H1 (cell line): Measurements from ENCODE around the gene MDK. TPM values are rescaled to one million over a fixed set of nuclear protein-coding genes. Genes with fewer than 3 reads are reported as not detected.

Experiments
- BCL11A ChIP-seq, 2 experiments: IDR thresholded peaks; one replicate each; pipeline ENCODE4 v1.6.1; 2011; ENCODE audit warnings: low read depth in 2 of 2, low read length in 2 of 2, mild to moderate bottlenecking in 2 of 2
- CHD7 ChIP-seq: fragments of 300-600 bp; sonication (generic); IDR thresholded peaks from 2 replicates; pipeline ENCODE4 v1.7.1; 2012; ENCODE audit warnings: low read length, moderate library complexity, mild to moderate bottlenecking, inconsistent platforms; ENCODE audit not compliant: insufficient replicate concordance
- USF2 ChIP-seq: IDR thresholded peaks from 2 replicates; pipeline ENCODE4 v1.6.1; 2011; ENCODE audit warnings: low read length, improper control_type of control experiment
- polyA plus RNA-seq, 7 experiments: library from polyadenylated mRNA; depleted of rRNA in 3 of 7; stranded (reverse) in 5 of 7; unstranded in 2 of 7; fragments of >200 nt in 5 of 7; fragments of 200-250 nt in 2 of 7; gene quantifications; 1 replicate in 5 of 7; 2 replicates in 1 of 7; 4 replicates in 1 of 7; pipeline versions ENCODE4 v1.2.1 to v1.2.3, GENCODE V29; 2011 to 2013; ENCODE audit warnings: missing spikeins in 2 of 7, mixed read lengths in 2 of 7
- total RNA-seq: library from RNA; stranded (reverse); fragmentation: NEBNext Ultra II Directional; extraction: Animal tissue kit (Norgen Biotek cat#: 25700); gene quantifications from 2 replicates; pipeline ENCODE4 v1.2.1, GENCODE V29; 2021

The MDK gene
- total and polyA plus RNA-seq, 2 of the 8 experiments (the other 6 are each of a cell fraction or from before 2014, with no cell fraction given): 309 to 606 TPM

- TF ChIP-seq CHD7: no peak
- no peak for TF ChIP-seq BCL11A (IDR thresholded peaks at IDR 0.05; ENCODE audit: low read depth in 2 of 2, low read length in 2 of 2)
- no peak for TF ChIP-seq USF2
Measured at GRCh38 chr11:46383404-46383758, 1.9 kb downstream of the MDK start (continued).
